ENCODE data around the gene MLLT6. TPM values are rescaled to one million over a fixed set of nuclear protein-coding genes. Genes with fewer than 3 reads are reported as not detected.

Gene MLLT6
- total and polyA plus RNA-seq, 2 of the 13 experiments (the other 11 are each of a cell fraction or from before 2014, with no cell fraction given), result 50.7 to 69.5 TPM

DNA sequence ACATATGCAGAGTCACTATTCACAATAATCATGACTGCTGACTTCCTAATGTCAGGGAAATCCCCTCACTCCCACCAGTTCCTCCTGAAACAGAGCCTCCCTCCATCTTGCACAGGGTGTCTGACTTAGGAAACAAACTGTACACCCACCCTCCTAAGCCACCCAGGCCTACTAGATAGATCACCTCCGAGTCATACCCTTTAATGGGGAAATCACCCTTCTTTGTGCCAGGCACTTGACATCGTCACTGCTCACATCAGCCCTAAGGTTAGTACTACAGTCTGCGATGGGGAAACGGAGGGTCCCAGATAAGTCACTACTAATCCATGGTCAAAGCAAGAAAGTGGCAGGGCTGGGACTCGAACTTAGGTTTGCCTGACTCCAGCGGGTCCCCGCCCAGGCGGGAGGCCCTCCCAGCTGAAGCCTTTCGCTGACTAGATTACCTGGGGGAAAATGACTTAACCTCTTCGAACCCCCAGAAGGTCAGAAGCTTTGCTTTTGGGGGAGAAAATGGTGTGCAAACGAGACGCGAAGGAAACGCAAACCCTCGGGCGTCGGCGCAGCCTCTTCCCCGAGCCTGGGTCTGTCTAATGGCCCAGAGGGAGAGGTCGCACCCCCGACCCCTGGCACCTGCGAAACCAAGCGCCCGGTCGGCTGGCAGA, 3.4 kb upstream of the MLLT6 start (continued):
- TF ChIP-seq, protein P1, sequence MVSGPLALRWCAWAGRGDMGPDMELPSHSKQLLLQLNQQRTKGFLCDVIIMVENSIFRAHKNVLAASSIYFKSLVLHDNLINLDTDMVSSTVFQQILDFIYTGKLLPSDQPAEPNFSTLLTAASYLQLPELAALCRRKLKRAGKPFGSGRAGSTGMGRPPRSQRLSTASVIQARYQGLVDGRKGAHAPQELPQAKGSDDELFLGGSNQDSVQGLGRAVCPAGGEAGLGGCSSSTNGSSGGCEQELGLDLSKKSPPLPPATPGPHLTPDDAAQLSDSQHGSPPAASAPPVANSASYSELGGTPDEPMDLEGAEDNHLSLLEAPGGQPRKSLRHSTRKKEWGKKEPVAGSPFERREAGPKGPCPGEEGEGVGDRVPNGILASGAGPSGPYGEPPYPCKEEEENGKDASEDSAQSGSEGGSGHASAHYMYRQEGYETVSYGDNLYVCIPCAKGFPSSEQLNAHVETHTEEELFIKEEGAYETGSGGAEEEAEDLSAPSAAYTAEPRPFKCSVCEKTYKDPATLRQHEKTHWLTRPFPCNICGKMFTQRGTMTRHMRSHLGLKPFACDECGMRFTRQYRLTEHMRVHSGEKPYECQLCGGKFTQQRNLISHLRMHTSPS (CRISPR knock-in tag; IDR thresholded peaks at IDR 0.05; ENCODE audit: low read depth), result no peak
- TF ChIP-seq U2AF2 (IDR thresholded peaks at IDR 0.05; ENCODE audit: low read depth, low read length), result 0 out of 2 replicates have a peak, but pooled peaks have one; percentile 38
- no peak for TF ChIP-seq ZNF83 (CRISPR knock-in tag; IDR thresholded peaks at IDR 0.05; ENCODE audit: borderline replicate concordance)
- no peak for TF ChIP-seq ZNF569 (CRISPR knock-in tag; IDR thresholded peaks at IDR 0.05; ENCODE audit: borderline replicate concordance)
- TF ChIP-seq ZNF570 (CRISPR knock-in tag; IDR thresholded peaks at IDR 0.05; ENCODE audit: borderline replicate concordance), result no peak
- TF ChIP-seq MTF1 (CRISPR knock-in tag; IDR thresholded peaks at IDR 0.05), result no peak
- TF ChIP-seq ZNF136 (CRISPR knock-in tag; IDR thresholded peaks at IDR 0.05; ENCODE audit: low read depth), result no peak
- no peak for TF ChIP-seq ZNF772 (CRISPR knock-in tag; IDR thresholded peaks at IDR 0.05)
- no peak for TF ChIP-seq NCOA2 (CRISPR knock-in tag; IDR thresholded peaks at IDR 0.05)
- TF ChIP-seq ZNF768 (CRISPR knock-in tag; IDR thresholded peaks at IDR 0.05), result no peak
- TF ChIP-seq ZNF552 (CRISPR knock-in tag; IDR thresholded peaks at IDR 0.05; ENCODE audit: borderline replicate concordance), result no peak; the same call in 1 of the 2 replicates
- TF ChIP-seq ZNF773 (CRISPR knock-in tag; IDR thresholded peaks at IDR 0.05; ENCODE audit: borderline replicate concordance), result no peak
- no peak for TF ChIP-seq ZFP41 (CRISPR knock-in tag; IDR thresholded peaks at IDR 0.05; ENCODE audit: borderline replicate concordance)
- TF ChIP-seq SAFB2 (CRISPR knock-in tag; IDR thresholded peaks at IDR 0.05; ENCODE audit: borderline replicate concordance, low read depth), result 0 out of 2 replicates have a peak, but pooled peaks have one; percentile 46
- TF ChIP-seq NFRKB (IDR thresholded peaks at IDR 0.05), result no peak
- no peak for TF ChIP-seq FOSL1 (CRISPR knock-in tag; IDR thresholded peaks at IDR 0.05; ENCODE audit: borderline replicate concordance)
- no peak for TF ChIP-seq PPARG (CRISPR knock-in tag; conservative IDR thresholded peaks at IDR 0.05)
- TF ChIP-seq GATAD2A (CRISPR knock-in tag; IDR thresholded peaks at IDR 0.05), result peak; percentile 39; the same call in 1 of the 2 replicates
- no peak for TF ChIP-seq TCF12 (IDR thresholded peaks at IDR 0.05)
- TF ChIP-seq TCF12 (CRISPR knock-in tag; IDR thresholded peaks at IDR 0.05), result 0 out of 2 replicates have a peak, but pooled peaks have one; percentile 8
- TF ChIP-seq TGIF2 (CRISPR knock-in tag; IDR thresholded peaks at IDR 0.05), result peak; percentile 48; the same call in 1 of the 2 replicates
- TF ChIP-seq BRD4 (CRISPR knock-in tag; IDR thresholded peaks at IDR 0.05), result peak; percentile 15; the same call in 1 of the 2 replicates
- no peak; the same call in 1 of the 2 replicates for TF ChIP-seq STAT5B (CRISPR knock-in tag; IDR thresholded peaks at IDR 0.05)
- no peak for TF ChIP-seq KMT2A (CRISPR knock-in tag; IDR thresholded peaks at IDR 0.05)
- no peak for TF ChIP-seq ZKSCAN5 (CRISPR knock-in tag; IDR thresholded peaks at IDR 0.05)
- no peak for TF ChIP-seq ZNF510 (CRISPR knock-in tag; IDR thresholded peaks at IDR 0.05; ENCODE audit: low read depth)
- TF ChIP-seq ZNF607 (CRISPR knock-in tag; IDR thresholded peaks at IDR 0.05; ENCODE audit: borderline replicate concordance), result no peak
- no peak for TF ChIP-seq MYC (CRISPR knock-in tag; IDR thresholded peaks at IDR 0.05; ENCODE audit: borderline replicate concordance)
- TF ChIP-seq BCL6 (CRISPR knock-in tag; IDR thresholded peaks at IDR 0.05), result peak; percentile 18; the same call in 1 of the 2 replicates
- TF ChIP-seq, protein P2, sequence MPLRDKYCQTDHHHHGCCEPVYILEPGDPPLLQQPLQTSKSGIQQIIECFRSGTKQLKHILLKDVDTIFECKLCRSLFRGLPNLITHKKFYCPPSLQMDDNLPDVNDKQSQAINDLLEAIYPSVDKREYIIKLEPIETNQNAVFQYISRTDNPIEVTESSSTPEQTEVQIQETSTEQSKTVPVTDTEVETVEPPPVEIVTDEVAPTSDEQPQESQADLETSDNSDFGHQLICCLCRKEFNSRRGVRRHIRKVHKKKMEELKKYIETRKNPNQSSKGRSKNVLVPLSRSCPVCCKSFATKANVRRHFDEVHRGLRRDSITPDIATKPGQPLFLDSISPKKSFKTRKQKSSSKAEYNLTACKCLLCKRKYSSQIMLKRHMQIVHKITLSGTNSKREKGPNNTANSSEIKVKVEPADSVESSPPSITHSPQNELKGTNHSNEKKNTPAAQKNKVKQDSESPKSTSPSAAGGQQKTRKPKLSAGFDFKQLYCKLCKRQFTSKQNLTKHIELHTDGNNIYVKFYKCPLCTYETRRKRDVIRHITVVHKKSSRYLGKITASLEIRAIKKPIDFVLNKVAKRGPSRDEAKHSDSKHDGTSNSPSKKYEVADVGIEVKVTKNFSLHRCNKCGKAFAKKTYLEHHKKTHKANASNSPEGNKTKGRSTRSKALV (CRISPR knock-in tag; IDR thresholded peaks at IDR 0.05), result no peak
- no peak for TF ChIP-seq ZNF75D (CRISPR knock-in tag; IDR thresholded peaks at IDR 0.05; ENCODE audit: borderline replicate concordance)

Data from HepG2 (cell line).